WTC11 (cell line): ENCODE data around the gene SP3. TPM values are rescaled to one million over a fixed set of nuclear protein-coding genes. Genes with fewer than 3 reads are reported as not detected.

Experiments used
- ATAC-seq: fragments of 200-7000 bp; cut with Tn5 transposase; 2 replicates; pipeline ENCODE4 v1.10.0; 2021; ENCODE audit warnings: mild to moderate bottlenecking, moderate library complexity
- CTCF ChIA-PET: fragments of 300-600 bp; sonication (Branson Sonifier 250); formaldehyde crosslinking; loops from one replicate; lab custom pipeline; 2021; ENCODE audit warnings: antibody characterized with exemption; lab: Charles Lee
- POLR2A ChIA-PET: fragments of 350-600 bp; sonication (Branson Sonifier 250); formaldehyde crosslinking; loops from one replicate; lab custom pipeline; 2021; ENCODE audit warnings: antibody characterized with exemption; lab: Charles Lee
- DNase-seq: peaks from one replicate; pipeline ENCODE4 v3.0.0; 2021; ENCODE audit warnings: low spot score
- H3K27ac Mint-ChIP-seq: 2 replicates; pipeline ENCODE4 v1.8.0; 2021; ENCODE audit warnings: mixed read lengths
- H3K27me3 Mint-ChIP-seq: 2 replicates; pipeline ENCODE4 v1.8.0; 2021; ENCODE audit warnings: low read depth, mild to moderate bottlenecking, moderate library complexity, mixed read lengths
- H3K36me3 Mint-ChIP-seq: 2 replicates; pipeline ENCODE4 v1.8.0; 2021; ENCODE audit warnings: mixed read lengths
- H3K4me1 Mint-ChIP-seq: 2 replicates; pipeline ENCODE4 v1.8.0; 2022; ENCODE audit warnings: mixed read lengths
- H3K4me3 Mint-ChIP-seq: 2 replicates; pipeline ENCODE4 v1.8.0; 2021; ENCODE audit warnings: mild to moderate bottlenecking, moderate library complexity, mixed read lengths
- H3K9me3 Mint-ChIP-seq: 2 replicates; pipeline ENCODE4 v1.8.0; 2021; ENCODE audit warnings: mixed read lengths
- ATF1 ChIP-seq: sonication (generic); formaldehyde crosslinking; IDR thresholded peaks from 2 replicates; pipeline ENCODE4 v1.8.1; 2023; ENCODE audit warnings: mild to moderate bottlenecking, moderate library complexity, missing genetic modification reagents
- CBFB ChIP-seq: sonication (generic); formaldehyde crosslinking; IDR thresholded peaks from 2 replicates; pipeline ENCODE4 v1.8.1; 2022; ENCODE audit warnings: mild to moderate bottlenecking, low read depth, missing genetic modification reagents
- GABPB1 ChIP-seq: sonication (generic); formaldehyde crosslinking; IDR thresholded peaks from 2 replicates; pipeline ENCODE4 v1.8.1; 2023; ENCODE audit warnings: mild to moderate bottlenecking, missing genetic modification reagents
- IRF2 ChIP-seq: sonication (generic); formaldehyde crosslinking; IDR thresholded peaks from 2 replicates; pipeline ENCODE4 v1.8.0; 2022; ENCODE audit warnings: low read depth, missing genetic modification reagents, borderline replicate concordance
- KAT7 ChIP-seq: sonication (generic); formaldehyde crosslinking; IDR thresholded peaks from 2 replicates; pipeline ENCODE4 v1.8.1; 2023; ENCODE audit warnings: missing genetic modification reagents, mild to moderate bottlenecking, borderline replicate concordance
- NFE2L1 ChIP-seq: sonication (generic); formaldehyde crosslinking; IDR thresholded peaks from 2 replicates; pipeline ENCODE4 v1.8.1; 2023; ENCODE audit warnings: missing genetic modification reagents
- OVOL2 ChIP-seq: fragments of 250-450 bp; sonication (Bioruptor Pico); IDR thresholded peaks from 2 replicates; pipeline ENCODE4 v1.9.0; 2021; ENCODE audit warnings: mild to moderate bottlenecking, borderline replicate concordance
- PRRX2 ChIP-seq: fragments of 250-450 bp; sonication (Bioruptor Pico); IDR thresholded peaks from 2 replicates; pipeline ENCODE4 v1.8.0; 2021; ENCODE audit warnings: mild to moderate bottlenecking
- RELA ChIP-seq: sonication (generic); formaldehyde crosslinking; IDR thresholded peaks from 2 replicates; pipeline ENCODE4 v1.8.1; 2022; ENCODE audit warnings: missing genetic modification reagents, mild to moderate bottlenecking, borderline replicate concordance
- SOX15 ChIP-seq: fragments of 250-450 bp; sonication (Bioruptor Pico); IDR thresholded peaks from 2 replicates; pipeline ENCODE4 v1.9.0; 2021; ENCODE audit warnings: mild to moderate bottlenecking
- TCF7 ChIP-seq: sonication (generic); formaldehyde crosslinking; IDR thresholded peaks from 2 replicates; pipeline ENCODE4 v1.8.0; 2022; ENCODE audit warnings: mild to moderate bottlenecking, low read depth, missing genetic modification reagents, moderate library complexity
- ZNF416 ChIP-seq: fragments of 250-450 bp; sonication (Bioruptor Pico); IDR thresholded peaks from 2 replicates; pipeline ENCODE4 v1.9.0; 2021; ENCODE audit warnings: mild to moderate bottlenecking, inconsistent platforms
- total RNA-seq: library from RNA; stranded (reverse); gene quantifications from 3 replicates; pipeline ENCODE4 v1.2.3, GENCODE V29; 2021
- TF ChIP-seq, protein P1 (sequence below): sonication (generic); formaldehyde crosslinking; IDR thresholded peaks from 2 replicates; pipeline ENCODE4 v1.8.1; 2022; ENCODE audit warnings: low read depth, mild to moderate bottlenecking, moderate library complexity, missing genetic modification reagents, borderline replicate concordance
- TF ChIP-seq, protein P2 (sequence below): sonication (generic); formaldehyde crosslinking; IDR thresholded peaks from 2 replicates; pipeline ENCODE4 v1.8.1; 2022; ENCODE audit warnings: missing genetic modification reagents, borderline replicate concordance
- TF ChIP-seq, protein P3 (sequence below): fragments of 250-450 bp; sonication (Bioruptor Pico); IDR thresholded peaks from 2 replicates; pipeline ENCODE4 v1.8.0; 2021; ENCODE audit warnings: mild to moderate bottlenecking
- TF ChIP-seq, protein P4 (sequence below): sonication (generic); formaldehyde crosslinking; IDR thresholded peaks from 2 replicates; pipeline ENCODE4 v1.8.1; 2023; ENCODE audit warnings: mild to moderate bottlenecking, missing genetic modification reagents, moderate library complexity
- TF ChIP-seq, protein P5 (sequence below): fragments of 250-450 bp; sonication (Bioruptor Pico); IDR thresholded peaks from 2 replicates; pipeline ENCODE4 v1.9.0; 2021; ENCODE audit warnings: mild to moderate bottlenecking, borderline replicate concordance
- TF ChIP-seq, protein P6 (sequence below): sonication (generic); formaldehyde crosslinking; IDR thresholded peaks from 2 replicates; pipeline ENCODE4 v1.8.0; 2022; ENCODE audit warnings: mild to moderate bottlenecking, missing genetic modification reagents
- TF ChIP-seq, protein P7 (sequence below): sonication (generic); formaldehyde crosslinking; conservative IDR thresholded peaks from 2 replicates; pipeline ENCODE4 v1.8.1; 2023; ENCODE audit warnings: mild to moderate bottlenecking, low read depth, missing genetic modification reagents, moderate library complexity

SP3 gene
- total RNA-seq, 1 experiment from 2014 or later, result 88.5 TPM

DNA sequence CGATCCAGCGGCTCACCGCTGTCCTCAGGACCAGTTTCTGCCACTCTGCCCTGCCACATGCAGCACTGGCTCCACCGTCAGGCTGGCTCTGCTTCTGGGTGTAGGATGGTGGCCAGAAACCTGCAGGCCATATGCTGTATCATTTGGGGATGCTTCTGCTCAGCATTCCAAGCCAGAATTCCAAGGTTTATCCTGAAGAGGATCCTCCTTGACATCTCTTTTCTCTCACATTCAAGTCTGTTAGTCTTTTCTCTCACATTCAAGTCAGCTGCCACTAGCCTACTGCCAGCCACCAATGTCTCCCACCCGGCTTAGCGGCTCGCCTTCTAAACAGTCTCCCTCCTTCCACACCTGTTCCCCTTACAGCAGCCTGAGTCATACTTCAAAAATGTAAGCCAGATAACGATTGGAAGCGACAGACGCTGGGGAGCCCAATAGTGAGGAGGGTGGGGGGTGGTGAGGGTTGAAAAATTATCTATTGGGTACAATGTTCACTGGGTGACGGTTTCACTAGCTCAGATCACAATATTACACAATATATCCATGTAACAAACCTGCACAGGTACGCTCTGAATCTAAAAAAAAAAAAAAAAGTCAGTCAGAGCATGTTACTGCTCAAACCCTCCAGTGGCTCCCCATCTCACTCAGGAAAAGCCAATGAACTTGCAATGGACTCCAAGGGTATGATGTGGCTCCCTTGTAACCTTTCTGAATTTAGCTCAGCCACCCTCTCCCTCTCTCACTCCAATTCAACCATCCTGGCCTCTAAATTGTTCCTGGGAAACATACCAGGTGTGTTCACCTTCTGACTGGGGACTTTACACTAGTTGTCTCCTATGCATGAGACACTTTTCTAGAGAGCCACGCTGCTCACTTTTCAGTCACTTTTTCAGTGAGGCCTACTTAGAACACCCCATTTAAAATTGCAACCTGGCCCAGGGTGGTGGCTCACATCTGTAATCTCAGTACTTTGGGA, 38.8 kb upstream of the SP3 start:
- TF ChIP-seq, protein P1, sequence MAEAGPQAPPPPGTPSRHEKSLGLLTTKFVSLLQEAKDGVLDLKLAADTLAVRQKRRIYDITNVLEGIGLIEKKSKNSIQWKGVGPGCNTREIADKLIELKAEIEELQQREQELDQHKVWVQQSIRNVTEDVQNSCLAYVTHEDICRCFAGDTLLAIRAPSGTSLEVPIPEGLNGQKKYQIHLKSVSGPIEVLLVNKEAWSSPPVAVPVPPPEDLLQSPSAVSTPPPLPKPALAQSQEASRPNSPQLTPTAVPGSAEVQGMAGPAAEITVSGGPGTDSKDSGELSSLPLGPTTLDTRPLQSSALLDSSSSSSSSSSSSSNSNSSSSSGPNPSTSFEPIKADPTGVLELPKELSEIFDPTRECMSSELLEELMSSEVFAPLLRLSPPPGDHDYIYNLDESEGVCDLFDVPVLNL, result no peak
- TF ChIP-seq, protein P2, sequence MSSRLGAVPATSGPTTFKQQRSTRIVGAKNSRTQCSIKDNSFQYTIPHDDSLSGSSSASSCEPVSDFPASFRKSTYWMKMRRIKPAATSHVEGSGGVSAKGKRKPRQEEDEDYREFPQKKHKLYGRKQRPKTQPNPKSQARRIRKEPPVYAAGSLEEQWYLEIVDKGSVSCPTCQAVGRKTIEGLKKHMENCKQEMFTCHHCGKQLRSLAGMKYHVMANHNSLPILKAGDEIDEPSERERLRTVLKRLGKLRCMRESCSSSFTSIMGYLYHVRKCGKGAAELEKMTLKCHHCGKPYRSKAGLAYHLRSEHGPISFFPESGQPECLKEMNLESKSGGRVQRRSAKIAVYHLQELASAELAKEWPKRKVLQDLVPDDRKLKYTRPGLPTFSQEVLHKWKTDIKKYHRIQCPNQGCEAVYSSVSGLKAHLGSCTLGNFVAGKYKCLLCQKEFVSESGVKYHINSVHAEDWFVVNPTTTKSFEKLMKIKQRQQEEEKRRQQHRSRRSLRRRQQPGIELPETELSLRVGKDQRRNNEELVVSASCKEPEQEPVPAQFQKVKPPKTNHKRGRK (CRISPR knock-in tag), result no peak
- TF ChIP-seq SOX15 (CRISPR knock-in tag) (no peak), TCF7 (no peak), KAT7 (no peak), ZNF416 (CRISPR knock-in tag) (no peak), RELA (CRISPR knock-in tag) (no peak), PRRX2 (no peak), OVOL2 (CRISPR knock-in tag) (no peak), IRF2 (CRISPR knock-in tag) (no peak), GABPB1 (CRISPR knock-in tag) (no peak), NFE2L1 (CRISPR knock-in tag) (no peak), ATF1 (CRISPR knock-in tag) (no peak), CBFB (CRISPR knock-in tag) (no peak)
- TF ChIP-seq, protein P3, sequence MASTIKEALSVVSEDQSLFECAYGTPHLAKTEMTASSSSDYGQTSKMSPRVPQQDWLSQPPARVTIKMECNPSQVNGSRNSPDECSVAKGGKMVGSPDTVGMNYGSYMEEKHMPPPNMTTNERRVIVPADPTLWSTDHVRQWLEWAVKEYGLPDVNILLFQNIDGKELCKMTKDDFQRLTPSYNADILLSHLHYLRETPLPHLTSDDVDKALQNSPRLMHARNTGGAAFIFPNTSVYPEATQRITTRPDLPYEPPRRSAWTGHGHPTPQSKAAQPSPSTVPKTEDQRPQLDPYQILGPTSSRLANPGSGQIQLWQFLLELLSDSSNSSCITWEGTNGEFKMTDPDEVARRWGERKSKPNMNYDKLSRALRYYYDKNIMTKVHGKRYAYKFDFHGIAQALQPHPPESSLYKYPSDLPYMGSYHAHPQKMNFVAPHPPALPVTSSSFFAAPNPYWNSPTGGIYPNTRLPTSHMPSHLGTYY (CRISPR knock-in tag), result no peak
- TF ChIP-seq, protein P4, sequence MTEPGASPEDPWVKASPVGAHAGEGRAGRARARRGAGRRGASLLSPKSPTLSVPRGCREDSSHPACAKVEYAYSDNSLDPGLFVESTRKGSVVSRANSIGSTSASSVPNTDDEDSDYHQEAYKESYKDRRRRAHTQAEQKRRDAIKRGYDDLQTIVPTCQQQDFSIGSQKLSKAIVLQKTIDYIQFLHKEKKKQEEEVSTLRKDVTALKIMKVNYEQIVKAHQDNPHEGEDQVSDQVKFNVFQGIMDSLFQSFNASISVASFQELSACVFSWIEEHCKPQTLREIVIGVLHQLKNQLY, result no peak
- TF ChIP-seq, protein P5, sequence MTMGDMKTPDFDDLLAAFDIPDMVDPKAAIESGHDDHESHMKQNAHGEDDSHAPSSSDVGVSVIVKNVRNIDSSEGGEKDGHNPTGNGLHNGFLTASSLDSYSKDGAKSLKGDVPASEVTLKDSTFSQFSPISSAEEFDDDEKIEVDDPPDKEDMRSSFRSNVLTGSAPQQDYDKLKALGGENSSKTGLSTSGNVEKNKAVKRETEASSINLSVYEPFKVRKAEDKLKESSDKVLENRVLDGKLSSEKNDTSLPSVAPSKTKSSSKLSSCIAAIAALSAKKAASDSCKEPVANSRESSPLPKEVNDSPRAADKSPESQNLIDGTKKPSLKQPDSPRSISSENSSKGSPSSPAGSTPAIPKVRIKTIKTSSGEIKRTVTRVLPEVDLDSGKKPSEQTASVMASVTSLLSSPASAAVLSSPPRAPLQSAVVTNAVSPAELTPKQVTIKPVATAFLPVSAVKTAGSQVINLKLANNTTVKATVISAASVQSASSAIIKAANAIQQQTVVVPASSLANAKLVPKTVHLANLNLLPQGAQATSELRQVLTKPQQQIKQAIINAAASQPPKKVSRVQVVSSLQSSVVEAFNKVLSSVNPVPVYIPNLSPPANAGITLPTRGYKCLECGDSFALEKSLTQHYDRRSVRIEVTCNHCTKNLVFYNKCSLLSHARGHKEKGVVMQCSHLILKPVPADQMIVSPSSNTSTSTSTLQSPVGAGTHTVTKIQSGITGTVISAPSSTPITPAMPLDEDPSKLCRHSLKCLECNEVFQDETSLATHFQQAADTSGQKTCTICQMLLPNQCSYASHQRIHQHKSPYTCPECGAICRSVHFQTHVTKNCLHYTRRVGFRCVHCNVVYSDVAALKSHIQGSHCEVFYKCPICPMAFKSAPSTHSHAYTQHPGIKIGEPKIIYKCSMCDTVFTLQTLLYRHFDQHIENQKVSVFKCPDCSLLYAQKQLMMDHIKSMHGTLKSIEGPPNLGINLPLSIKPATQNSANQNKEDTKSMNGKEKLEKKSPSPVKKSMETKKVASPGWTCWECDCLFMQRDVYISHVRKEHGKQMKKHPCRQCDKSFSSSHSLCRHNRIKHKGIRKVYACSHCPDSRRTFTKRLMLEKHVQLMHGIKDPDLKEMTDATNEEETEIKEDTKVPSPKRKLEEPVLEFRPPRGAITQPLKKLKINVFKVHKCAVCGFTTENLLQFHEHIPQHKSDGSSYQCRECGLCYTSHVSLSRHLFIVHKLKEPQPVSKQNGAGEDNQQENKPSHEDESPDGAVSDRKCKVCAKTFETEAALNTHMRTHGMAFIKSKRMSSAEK (CRISPR knock-in tag), result no peak
- TF ChIP-seq, protein P6, sequence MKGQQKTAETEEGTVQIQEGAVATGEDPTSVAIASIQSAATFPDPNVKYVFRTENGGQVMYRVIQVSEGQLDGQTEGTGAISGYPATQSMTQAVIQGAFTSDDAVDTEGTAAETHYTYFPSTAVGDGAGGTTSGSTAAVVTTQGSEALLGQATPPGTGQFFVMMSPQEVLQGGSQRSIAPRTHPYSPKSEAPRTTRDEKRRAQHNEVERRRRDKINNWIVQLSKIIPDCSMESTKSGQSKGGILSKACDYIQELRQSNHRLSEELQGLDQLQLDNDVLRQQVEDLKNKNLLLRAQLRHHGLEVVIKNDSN (CRISPR knock-in tag), result no peak
- TF ChIP-seq, protein P7, sequence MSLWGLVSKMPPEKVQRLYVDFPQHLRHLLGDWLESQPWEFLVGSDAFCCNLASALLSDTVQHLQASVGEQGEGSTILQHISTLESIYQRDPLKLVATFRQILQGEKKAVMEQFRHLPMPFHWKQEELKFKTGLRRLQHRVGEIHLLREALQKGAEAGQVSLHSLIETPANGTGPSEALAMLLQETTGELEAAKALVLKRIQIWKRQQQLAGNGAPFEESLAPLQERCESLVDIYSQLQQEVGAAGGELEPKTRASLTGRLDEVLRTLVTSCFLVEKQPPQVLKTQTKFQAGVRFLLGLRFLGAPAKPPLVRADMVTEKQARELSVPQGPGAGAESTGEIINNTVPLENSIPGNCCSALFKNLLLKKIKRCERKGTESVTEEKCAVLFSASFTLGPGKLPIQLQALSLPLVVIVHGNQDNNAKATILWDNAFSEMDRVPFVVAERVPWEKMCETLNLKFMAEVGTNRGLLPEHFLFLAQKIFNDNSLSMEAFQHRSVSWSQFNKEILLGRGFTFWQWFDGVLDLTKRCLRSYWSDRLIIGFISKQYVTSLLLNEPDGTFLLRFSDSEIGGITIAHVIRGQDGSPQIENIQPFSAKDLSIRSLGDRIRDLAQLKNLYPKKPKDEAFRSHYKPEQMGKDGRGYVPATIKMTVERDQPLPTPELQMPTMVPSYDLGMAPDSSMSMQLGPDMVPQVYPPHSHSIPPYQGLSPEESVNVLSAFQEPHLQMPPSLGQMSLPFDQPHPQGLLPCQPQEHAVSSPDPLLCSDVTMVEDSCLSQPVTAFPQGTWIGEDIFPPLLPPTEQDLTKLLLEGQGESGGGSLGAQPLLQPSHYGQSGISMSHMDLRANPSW (CRISPR knock-in tag), result no peak
- peak overlapping the region; percentile 66; the same call in 1 of the 2 replicates for H3K27ac Mint-ChIP-seq
- peak; percentile 36 for DNase-seq
- ChIA-PET CTCF (interaction anchor here (0.7 to 1.2 kb wide), 3 partner anchors 8 to 36 kb away, joined by 3 to 4 read pairs (median 4); no protein-coding TSS in a partner anchor), POLR2A (interaction anchor here (0.5 to 0.7 kb wide), 2 partner anchors 40 to 588 kb away, joined by 3 to 4 read pairs; no protein-coding TSS in a partner anchor)
- H3K36me3 Mint-ChIP-seq, result no peaks in the 10 kb centered on the region
- H3K27me3 Mint-ChIP-seq, result no peaks in the 10 kb centered on the region
- ATAC-seq, result peak; percentile 87
- H3K4me3 Mint-ChIP-seq, result no peak overlapping the region
- H3K9me3 Mint-ChIP-seq, result no peaks in the 10 kb centered on the region
- H3K4me1 Mint-ChIP-seq, result peaks cover 7% of the 10 kb centered on the region
